Trophoblast cell (in vitro differentiated cells and primary cell): ENCODE measurements around the gene MEF2A.

Experiments used
- DNase-seq, 2 donors: peaks; one replicate each; pipeline ENCODE4 v3.0.0-alpha.2; 2016
- H2AFZ ChIP-seq: 2 replicates; pipeline ENCODE4 v1.6.1; 2013; ENCODE audit warnings: low read length, moderate library complexity, mild to moderate bottlenecking; ENCODE audit not compliant: insufficient read depth, poor library complexity
- H2AK5ac ChIP-seq: 2 replicates; pipeline ENCODE4 v1.6.1; 2013; ENCODE audit warnings: mild to moderate bottlenecking, low read length
- H2BK120ac ChIP-seq: 2 replicates; pipeline ENCODE4 v1.6.1; 2013; ENCODE audit warnings: low read length, mild to moderate bottlenecking, moderate library complexity; ENCODE audit not compliant: insufficient read depth, poor library complexity
- H2BK12ac ChIP-seq: 2 replicates; pipeline ENCODE4 v1.6.1; 2013; ENCODE audit warnings: mild to moderate bottlenecking, low read length, moderate library complexity
- H2BK5ac ChIP-seq: 2 replicates; pipeline ENCODE4 v1.6.1; 2013; ENCODE audit warnings: low read length, low read depth, moderate library complexity, mild to moderate bottlenecking; ENCODE audit not compliant: poor library complexity
- H3K14ac ChIP-seq: 2 replicates; pipeline ENCODE4 v1.6.1; 2013; ENCODE audit warnings: mild to moderate bottlenecking, low read length
- H3K18ac ChIP-seq: 2 replicates; pipeline ENCODE4 v1.6.1; 2013; ENCODE audit warnings: mild to moderate bottlenecking, low read length
- H3K23ac ChIP-seq: 2 replicates; pipeline ENCODE4 v1.6.1; 2013; ENCODE audit warnings: low read length
- H3K27ac ChIP-seq: 2 replicates; pipeline ENCODE4 v1.5.1; 2013; ENCODE audit warnings: low read depth, mild to moderate bottlenecking, inconsistent platforms, low read length, moderate library complexity
- H3K27me3 ChIP-seq: 2 replicates; pipeline ENCODE4 v1.6.1; 2013; ENCODE audit warnings: inconsistent platforms, mild to moderate bottlenecking, low read length, moderate library complexity; ENCODE audit not compliant: insufficient read depth
- H3K36me3 ChIP-seq, 2 experiments: 1 replicate in 1 of 2; 2 replicates in 1 of 2; pipeline ENCODE4 v1.6.1; 2013; ENCODE audit warnings: low read length in 2 of 2, mild to moderate bottlenecking in 2 of 2, moderate library complexity in 1 of 2; ENCODE audit not compliant: insufficient read depth in 2 of 2, control insufficient read depth in 1 of 2
- H3K4ac ChIP-seq: 2 replicates; pipeline ENCODE4 v1.6.1; 2013; ENCODE audit warnings: low read depth, mild to moderate bottlenecking, low read length, moderate library complexity
- H3K4me1 ChIP-seq, 2 experiments: 1 replicate in 1 of 2; 2 replicates in 1 of 2; pipeline ENCODE4 v1.6.1; 2013; ENCODE audit warnings: low read length in 2 of 2, mild to moderate bottlenecking in 2 of 2, moderate library complexity in 1 of 2; ENCODE audit not compliant: insufficient read depth in 2 of 2, control insufficient read depth in 1 of 2
- H3K4me2 ChIP-seq: 2 replicates; pipeline ENCODE4 v1.6.1; 2013; ENCODE audit warnings: inconsistent platforms, mild to moderate bottlenecking, low read length, moderate library complexity
- H3K4me3 ChIP-seq: 2 replicates; pipeline ENCODE4 v1.5.1; 2013; ENCODE audit warnings: mild to moderate bottlenecking, low read depth, low read length, inconsistent platforms
- H3K79me1 ChIP-seq: one replicate; pipeline ENCODE4 v1.6.1; 2013; ENCODE audit warnings: low read length
- H3K79me2 ChIP-seq: 2 replicates; pipeline ENCODE4 v1.6.1; 2013; ENCODE audit warnings: low read length, mild to moderate bottlenecking; ENCODE audit not compliant: control insufficient read depth, insufficient read depth, poor library complexity
- H3K9ac ChIP-seq: 2 replicates; pipeline ENCODE4 v1.6.1; 2013; ENCODE audit warnings: mild to moderate bottlenecking, low read length
- H3K9me3 ChIP-seq: 2 replicates; pipeline ENCODE4 v1.6.1; 2013; ENCODE audit warnings: low read depth, mild to moderate bottlenecking, control low read depth, inconsistent platforms, low read length; ENCODE audit not compliant: insufficient read depth
- H4K12ac ChIP-seq: 2 replicates; pipeline ENCODE4 v1.6.1; 2013; ENCODE audit warnings: low read depth, mild to moderate bottlenecking, low read length, moderate library complexity
- H4K8ac ChIP-seq: 2 replicates; pipeline ENCODE4 v1.6.1; 2013; ENCODE audit warnings: low read depth, mild to moderate bottlenecking, low read length, moderate library complexity
- H4K91ac ChIP-seq: one replicate; pipeline ENCODE4 v1.6.1; 2013; ENCODE audit warnings: low read depth, mild to moderate bottlenecking, low read length, moderate library complexity
- WGBS: extraction: QIAGEN DNeasy Blood & Tissue Kit; methylation state at CpG from one replicate; pipeline ENCODE4 v1.1.7; 2013; ENCODE audit warnings: missing lambda C conversion rate; ENCODE audit not compliant: insufficient read length, insufficient coverage; ENCODE audit errors: extremely low coverage; 5-methylcytosine and 5-hydroxymethylcytosine counted together

MEF2A gene

DNA sequence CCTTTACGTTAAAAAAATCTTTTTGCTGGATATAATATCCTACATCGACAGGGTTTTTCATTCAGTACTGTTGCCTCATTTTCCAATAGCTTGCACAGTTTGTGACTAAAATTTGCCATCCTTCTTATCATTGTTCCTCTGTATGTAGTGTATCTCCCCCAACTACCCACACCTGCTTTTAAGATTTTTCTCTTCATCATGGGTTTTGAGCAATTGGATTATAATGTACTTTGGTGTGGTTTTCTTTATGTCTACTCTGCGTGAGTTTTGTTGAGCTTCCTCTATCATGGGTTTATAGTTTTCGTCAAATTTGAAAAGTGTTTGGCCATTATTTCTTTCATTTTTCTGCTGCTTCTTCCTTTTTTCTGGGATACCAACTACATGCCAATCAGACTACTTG lies 39.6 kb upstream of the MEF2A start:
- no peak overlapping the region for H2AFZ ChIP-seq
- H3K18ac ChIP-seq, result no peak overlapping the region
- no peaks in the 10 kb centered on the region for H3K79me2 ChIP-seq
- H4K91ac ChIP-seq, result no peak overlapping the region
- H3K4me1 ChIP-seq, result no peaks in the 10 kb centered on the region
- H2AK5ac ChIP-seq, result no peak overlapping the region
- no peak overlapping the region for H3K4me3 ChIP-seq
- no CpG with 5 or more reads among the region's 4 CpGs for WGBS
- H3K27me3 ChIP-seq, result no peaks in the 10 kb centered on the region
- no peak overlapping the region for H3K14ac ChIP-seq
- no peaks in the 10 kb centered on the region for H3K9me3 ChIP-seq
- H3K4me2 ChIP-seq, result no peak overlapping the region
- no peak overlapping the region for H2BK120ac ChIP-seq
- DNase-seq, result no peak
- no peak overlapping the region for H3K27ac ChIP-seq
- no peaks in the 10 kb centered on the region for H3K36me3 ChIP-seq
- no peak overlapping the region for H3K23ac ChIP-seq
- H4K8ac ChIP-seq, result no peak overlapping the region
- no peak overlapping the region for H3K9ac ChIP-seq
- H2BK5ac ChIP-seq, result no peak overlapping the region
- no peak overlapping the region for H2BK12ac ChIP-seq
- no peak overlapping the region for H3K4ac ChIP-seq
- no peaks in the 10 kb centered on the region for H3K79me1 ChIP-seq
- no peak overlapping the region for H4K12ac ChIP-seq

DNA sequence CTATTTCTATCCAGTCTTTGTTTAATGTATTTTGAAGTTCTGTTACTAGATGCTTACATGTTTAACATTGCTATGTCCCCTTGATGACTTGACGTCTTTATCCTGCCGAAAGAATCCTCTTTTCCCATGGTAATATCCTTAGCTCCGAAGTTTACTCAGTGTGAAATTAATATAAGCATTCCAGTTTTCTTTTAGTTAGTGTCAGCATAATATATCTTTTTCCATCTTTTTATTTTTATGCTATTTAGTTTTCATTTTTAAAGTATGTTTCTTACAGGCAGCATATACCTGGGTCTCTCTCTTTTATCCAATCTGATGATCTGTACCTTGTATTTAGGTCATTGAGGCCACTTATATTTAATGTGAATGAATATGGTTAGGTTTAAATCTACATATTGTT lies 39.1 kb upstream of the MEF2A start:
- Histone ChIP-seq H4K8ac (no peak overlapping the region), H3K9ac (no peak overlapping the region), H3K23ac (no peak overlapping the region), H3K4me3 (no peak overlapping the region), H4K12ac (no peak overlapping the region), H3K4ac (no peak overlapping the region), H3K4me2 (no peak overlapping the region), H3K14ac (no peak overlapping the region), H3K79me1 (no peaks in the 10 kb centered on the region), H3K79me2 (no peaks in the 10 kb centered on the region), H2BK12ac (no peak overlapping the region), H3K9me3 (no peaks in the 10 kb centered on the region), H3K4me1 (no peaks in the 10 kb centered on the region), H3K18ac (no peak overlapping the region), H2AK5ac (no peak overlapping the region), H3K27me3 (no peaks in the 10 kb centered on the region), H3K27ac (no peak overlapping the region), H2AFZ (no peak overlapping the region), H2BK120ac (no peak overlapping the region), H4K91ac (no peak overlapping the region), H3K36me3 (no peaks in the 10 kb centered on the region), H2BK5ac (no peak overlapping the region)
- no CpG with 5 or more reads among the region's 3 CpGs for WGBS
- DNase-seq, result no peak

DNA sequence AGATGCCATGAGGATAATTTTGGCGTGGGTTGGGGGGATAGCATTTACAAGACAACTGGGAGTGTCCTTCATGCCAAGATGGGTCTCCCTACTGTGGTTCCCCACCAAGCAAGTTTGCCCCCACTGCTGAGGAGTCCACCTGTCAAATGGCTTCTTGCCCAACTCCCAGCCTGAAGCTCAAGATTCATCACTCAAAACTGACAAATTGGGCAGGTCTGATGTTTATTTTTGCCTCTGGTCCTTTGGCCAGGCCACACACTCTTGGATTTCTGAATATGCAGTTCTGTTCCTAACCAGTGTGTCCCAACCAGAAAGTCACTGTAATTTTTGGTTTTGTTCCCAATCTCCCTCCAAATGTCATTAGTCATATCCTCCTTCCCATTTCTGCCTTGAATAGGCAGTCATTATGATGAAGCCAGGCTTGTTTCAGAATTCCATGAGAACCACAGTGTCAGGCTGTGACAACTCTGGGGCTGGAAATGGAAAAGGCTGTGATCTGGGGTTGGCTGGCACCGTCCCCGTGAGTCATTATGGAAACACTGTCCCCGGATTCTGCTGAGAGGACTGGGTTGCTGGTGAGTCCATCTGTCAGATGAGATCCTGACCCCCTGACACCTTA lies 29.3 kb upstream of the MEF2A start:
- Histone ChIP-seq H4K91ac (no peak overlapping the region), H3K36me3 (no peaks in the 10 kb centered on the region), H2AK5ac (no peak overlapping the region), H3K79me2 (no peaks in the 10 kb centered on the region), H3K9ac (no peak overlapping the region), H3K14ac (no peak overlapping the region), H3K23ac (no peak overlapping the region), H2BK5ac (no peak overlapping the region), H3K9me3 (no peaks in the 10 kb centered on the region), H3K79me1 (no peaks in the 10 kb centered on the region), H4K8ac (no peak overlapping the region), H3K4me1 (no peaks in the 10 kb centered on the region), H3K4ac (no peak overlapping the region), H2BK12ac (no peak overlapping the region), H3K18ac (no peak overlapping the region), H3K4me2 (no peak overlapping the region), H3K27me3 (no peaks in the 10 kb centered on the region), H4K12ac (no peak overlapping the region), H2AFZ (no peak overlapping the region), H3K4me3 (no peak overlapping the region), H3K27ac (no peak overlapping the region), H2BK120ac (no peak overlapping the region)
- no CpG with 5 or more reads among the region's 4 CpGs for WGBS
- no peak for DNase-seq

DNA sequence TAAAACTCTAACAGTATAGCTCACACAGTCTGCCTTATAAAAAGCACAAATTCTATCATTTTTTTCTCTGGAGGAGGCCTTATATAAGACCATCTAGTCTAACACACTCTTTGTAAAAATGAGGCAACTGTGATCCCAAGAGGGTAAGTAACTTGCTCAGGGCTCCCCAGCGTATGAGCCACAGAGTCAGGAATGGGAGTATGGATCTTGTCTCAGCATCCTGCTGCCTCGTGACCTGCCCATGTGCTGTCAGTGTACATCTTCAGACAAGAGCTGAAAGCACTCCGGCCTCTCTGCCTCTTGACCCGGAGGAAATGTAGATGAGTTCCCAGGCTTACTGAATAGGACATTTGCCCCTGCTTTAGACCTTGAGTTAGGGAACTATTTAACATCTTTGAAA lies 28.4 kb upstream of the MEF2A start:
- H3K14ac ChIP-seq, result no peak overlapping the region
- H2AK5ac ChIP-seq, result no peak overlapping the region
- no CpG with 5 or more reads among the region's 4 CpGs for WGBS
- DNase-seq, result no peak
- H3K4me2 ChIP-seq, result no peak overlapping the region
- no peaks in the 10 kb centered on the region for H3K27me3 ChIP-seq
- no peak overlapping the region for H3K4ac ChIP-seq
- no peaks in the 10 kb centered on the region for H3K9me3 ChIP-seq
- H2BK5ac ChIP-seq, result no peak overlapping the region
- H2AFZ ChIP-seq, result no peak overlapping the region
- no peaks in the 10 kb centered on the region for H3K4me1 ChIP-seq
- H3K79me1 ChIP-seq, result no peaks in the 10 kb centered on the region
- no peaks in the 10 kb centered on the region for H3K79me2 ChIP-seq
- H4K12ac ChIP-seq, result no peak overlapping the region
- H3K4me3 ChIP-seq, result no peak overlapping the region
- H3K23ac ChIP-seq, result no peak overlapping the region
- no peak overlapping the region for H2BK120ac ChIP-seq
- H2BK12ac ChIP-seq, result no peak overlapping the region
- H3K9ac ChIP-seq, result no peak overlapping the region
- no peak overlapping the region for H4K8ac ChIP-seq
- H3K27ac ChIP-seq, result no peak overlapping the region
- no peak overlapping the region for H4K91ac ChIP-seq
- no peak overlapping the region for H3K18ac ChIP-seq
- no peaks in the 10 kb centered on the region for H3K36me3 ChIP-seq
